Stimulated activated CD4-positive, alpha-beta T cell treated with anti-CD3 and anti-CD28 coated beads, Interleukin-2, amount 100 ng/mL, for 4 hours (primary cell): ENCODE results near the gene PNMT.
"Not testable (repeated sequence)": the region's sequence is repeated elsewhere in the genome, so short reads cannot be mapped to it uniquely, and the experiment has no call there.

Experiments used
- DNase-seq: peaks from one replicate; pipeline ENCODE4 v3.0.0-alpha.2; 2020; ENCODE audit warnings: low read depth

Gene PNMT

GRCh38 chr17:39687546-39688474 lies 19.6 kb downstream of the PNMT start, which contains the start of gene PGAP3:
TSS of gene PGAP3 (minus strand) at chr17:39688057. CDS start at chr17:39688014, 43 bp downstream.
- DNase-seq: peak; percentile 73

- no peak for DNase-seq
These were observed 20.2 kb downstream of the PNMT start for GRCh38 chr17:39688475-39688835.

- no peak for DNase-seq
These were observed 20.7 kb downstream of the PNMT start for GRCh38 chr17:39688945-39689344.

- no peak for DNase-seq
These were observed 26.3 kb downstream of the PNMT start for GRCh38 chr17:39694593-39694992.

GRCh38 chr17:39695089-39695474 lies 26.8 kb downstream of the PNMT start:
- DNase-seq: no peak

- no peak for DNase-seq
These were observed 28.5 kb downstream of the PNMT start for GRCh38 chr17:39696731-39697130.

GRCh38 chr17:39697961-39698360 lies 29.7 kb downstream of the PNMT start:
- DNase-seq: no peak

GRCh38 chr17:39699157-39699817 lies 31.0 kb downstream of the PNMT start:
- DNase-seq: not testable (repeated sequence)

GRCh38 chr17:39699818-39700147 lies 31.5 kb downstream of the PNMT start, which contains the start of gene ERBB2:
TSS of gene ERBB2 (plus strand) at chr17:39700064. CDS start at chr17:39700239, 175 bp downstream.
- DNase-seq: no peak

GRCh38 chr17:39700148-39700987 lies 32.1 kb downstream of the PNMT start:
- DNase-seq: no peak

- no peak for DNase-seq
These were observed 32.9 kb downstream of the PNMT start for GRCh38 chr17:39701012-39701783.

- DNase-seq: no peak
These were observed 33.6 kb downstream of the PNMT start for GRCh38 chr17:39701784-39702422.

GRCh38 chr17:39702901-39703893 lies 34.9 kb downstream of the PNMT start:
- DNase-seq: no peak

- no peak for DNase-seq
These were observed 35.7 kb downstream of the PNMT start for GRCh38 chr17:39703913-39704312.

- no peak for DNase-seq
These were observed 36.7 kb downstream of the PNMT start for GRCh38 chr17:39704821-39705551.

GRCh38 chr17:39705786-39706348 lies 37.6 kb downstream of the PNMT start:
- DNase-seq: no peak

GRCh38 chr17:39706383-39706782 lies 38.1 kb downstream of the PNMT start:
- DNase-seq: no peak

GRCh38 chr17:39706921-39707337 lies 38.7 kb downstream of the PNMT start:
- no peak for DNase-seq
